ENCODE data around the gene AIFM3.
"Not testable (repeated sequence)": the region's sequence is repeated elsewhere in the genome, so short reads cannot be mapped to it uniquely, and the experiment has no call there.

GRCh38 chr22:20942203-20942902, 24.7 kb upstream of the AIFM3 start:
- not testable (repeated sequence) for TF ChIP-seq POLR2AphosphoS5, CTCF (IDR thresholded peaks at IDR 0.05)
